SU-DHL-6 (cell line): Measurements from ENCODE around the gene M1AP.

ENCODE experiments used
- CTCF ChIP-seq: fragments of 200-600 bp; sonication (generic); IDR thresholded peaks from one replicate; pipeline ENCODE4 v1.5.1; 2017; ENCODE audit warnings: antibody characterized with exemption, mild to moderate bottlenecking, low read length, moderate library complexity; ENCODE audit not compliant: insufficient read depth, poor library complexity, severe bottlenecking
- EZH2phosphoT487 ChIP-seq: fragments of 200-600 bp; sonication (generic), shearing (Covaris generic); conservative IDR thresholded peaks from 2 replicates; pipeline ENCODE4 v1.6.1; 2018; ENCODE audit warnings: mild to moderate bottlenecking, antibody characterized with exemption, low read length, moderate library complexity, mixed read lengths

DNA sequence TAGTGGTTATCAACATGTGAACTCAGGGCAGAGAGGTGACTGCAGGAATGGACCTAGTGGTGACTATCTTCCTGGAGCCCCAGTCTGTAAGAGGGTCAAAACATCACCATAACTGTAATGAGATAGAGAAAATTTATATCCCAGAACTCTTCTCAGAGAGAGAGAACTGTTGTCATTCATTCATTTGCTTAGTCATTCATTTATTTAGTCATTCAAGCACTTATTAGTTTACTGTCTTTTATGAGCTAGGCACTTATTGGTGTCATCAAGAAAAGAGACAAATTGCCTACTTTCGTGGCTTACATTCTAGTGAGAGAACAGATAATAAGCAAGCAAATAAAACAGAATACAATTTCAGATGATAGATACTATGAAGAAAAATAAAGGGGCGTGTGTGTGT is 59.5 kb downstream of the M1AP start:
- no peak for TF ChIP-seq CTCF
- TF ChIP-seq EZH2phosphoT487, result no peak
